Stimulated activated CD8-positive, alpha-beta memory T cell treated with anti-CD3 and anti-CD28 coated beads, Interleukin-2, amount 100 ng/mL, for 48 hours (primary cell): Measurements from ENCODE around the gene SLC26A9.
"Not testable (repeated sequence)": the region's sequence is repeated elsewhere in the genome, so short reads cannot be mapped to it uniquely, and the experiment has no call there.

Experiments used
- DNase-seq, 2 donors: peaks; one replicate each; pipeline ENCODE4 v3.0.0-alpha.2; 2020; ENCODE audit warnings: low read depth in 2 of 2

The SLC26A9 gene

DNA sequence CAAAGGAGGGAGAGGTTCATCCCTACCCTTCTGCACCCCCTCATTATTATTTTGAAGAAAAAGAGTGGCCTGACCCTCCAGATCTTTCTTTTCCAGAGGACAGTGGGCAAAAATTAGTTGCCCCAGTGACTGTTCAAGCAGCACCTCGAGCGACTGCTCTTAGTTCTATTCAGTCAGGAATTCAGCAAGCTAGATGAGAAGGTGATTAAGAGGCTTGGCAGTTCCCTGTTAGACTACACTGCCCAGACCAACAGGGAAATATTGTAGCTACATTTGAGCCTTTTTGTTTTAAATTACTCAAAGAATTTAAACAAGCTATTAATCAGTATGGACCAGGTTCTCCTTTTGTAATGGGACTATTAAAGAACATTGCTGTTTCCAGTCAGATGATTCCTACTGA is 51.8 kb downstream of the SLC26A9 start:
- not testable (repeated sequence) for DNase-seq

DNA sequence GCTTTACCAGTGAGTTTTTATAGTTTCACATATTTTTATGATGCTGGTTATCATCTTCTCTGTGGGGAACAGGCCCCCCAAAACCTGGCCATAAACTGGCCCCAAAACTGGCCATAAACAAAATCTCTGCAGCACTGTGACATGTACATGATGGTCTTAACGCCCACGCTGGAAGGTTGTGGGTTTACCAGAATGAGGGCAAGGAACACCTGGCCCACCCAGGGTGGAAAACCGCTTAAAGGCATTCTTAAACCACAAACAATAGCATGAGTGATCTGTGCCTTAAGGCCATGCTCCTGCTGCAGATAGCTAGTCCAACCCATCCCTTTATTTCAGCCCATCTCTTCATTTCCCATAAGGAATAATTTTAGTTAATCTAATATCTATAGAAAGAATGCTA is 52.6 kb downstream of the SLC26A9 start:
- not testable (repeated sequence) for DNase-seq

DNA sequence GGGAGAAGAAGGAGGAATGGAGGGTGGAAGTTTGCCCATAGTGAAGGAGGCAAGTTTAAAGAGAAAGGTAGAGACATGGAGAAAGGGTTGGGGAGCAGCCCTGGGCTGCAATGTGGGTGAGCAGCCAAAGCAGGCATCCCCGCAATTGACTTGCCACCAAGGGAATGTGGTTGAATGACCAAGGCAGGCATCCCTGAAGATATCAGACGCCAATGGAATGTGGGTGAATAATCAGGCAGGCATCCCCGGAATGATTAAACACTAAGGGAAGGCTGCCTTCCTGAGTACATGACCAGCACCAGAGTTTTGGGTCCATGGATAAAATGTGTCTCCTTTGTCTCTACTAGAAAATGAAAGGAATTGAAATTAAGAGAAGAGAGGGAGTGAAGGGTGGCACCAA is 53.5 kb downstream of the SLC26A9 start:
- not testable (repeated sequence) for DNase-seq

DNA sequence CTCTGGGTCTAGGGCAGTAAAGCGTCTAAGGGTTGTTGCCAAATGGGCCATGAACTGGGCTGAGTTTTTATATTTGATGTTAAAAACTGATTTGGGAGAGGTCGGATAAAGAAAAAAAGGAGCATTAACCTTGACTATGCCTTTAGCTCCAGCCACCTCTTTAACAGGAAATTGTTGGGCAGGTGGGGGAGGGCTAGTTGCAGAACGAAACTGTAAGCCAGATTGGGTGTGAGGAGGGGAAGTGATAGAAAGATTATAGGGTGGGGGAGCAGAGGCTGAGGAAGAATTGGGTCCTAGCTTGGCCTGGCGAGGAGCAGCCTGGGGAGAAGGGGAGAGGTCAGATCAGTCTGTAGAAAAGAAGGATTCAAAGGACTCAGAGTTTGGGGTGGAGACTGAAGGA is 54.2 kb downstream of the SLC26A9 start:
- DNase-seq: not testable (repeated sequence)

DNA sequence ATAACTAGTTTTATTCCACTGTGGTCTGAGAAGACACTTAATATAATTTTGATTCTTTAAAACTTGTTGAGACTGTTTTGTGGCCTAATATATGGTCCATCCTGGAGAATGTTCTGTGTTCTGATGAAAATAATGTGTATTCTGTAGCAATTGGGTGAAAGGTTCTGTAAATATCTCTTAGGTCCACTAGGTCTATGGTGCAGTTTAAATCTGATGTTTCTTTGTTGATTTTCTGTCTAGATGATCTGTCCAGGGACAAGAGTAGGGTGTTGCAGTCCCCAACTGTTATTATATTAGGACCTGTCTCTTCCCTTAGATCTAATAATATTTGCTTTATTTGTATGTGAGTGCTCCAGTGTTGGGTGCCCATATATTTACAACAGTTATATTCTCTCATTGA is 59.5 kb downstream of the SLC26A9 start:
- DNase-seq: no peak

DNA sequence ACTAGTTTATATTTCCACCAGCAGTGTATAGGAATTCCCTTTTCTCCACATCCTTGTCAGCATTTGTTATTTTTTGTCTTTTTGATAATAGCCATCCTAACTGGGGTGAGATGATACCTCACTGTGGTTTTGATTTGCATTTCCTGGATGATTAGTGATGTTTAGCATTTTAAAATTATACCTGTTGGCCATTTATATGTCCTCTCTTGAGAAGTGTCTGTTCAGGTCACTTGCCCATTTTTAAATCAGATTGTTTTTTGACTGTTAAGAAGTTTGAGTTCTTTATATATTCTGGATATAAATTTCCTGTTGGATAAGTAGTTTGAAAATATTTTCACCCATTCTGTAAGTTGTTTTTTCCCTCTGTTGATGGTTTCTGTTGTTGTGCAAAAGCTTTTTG is 62.3 kb downstream of the SLC26A9 start:
- no peak for DNase-seq

DNA sequence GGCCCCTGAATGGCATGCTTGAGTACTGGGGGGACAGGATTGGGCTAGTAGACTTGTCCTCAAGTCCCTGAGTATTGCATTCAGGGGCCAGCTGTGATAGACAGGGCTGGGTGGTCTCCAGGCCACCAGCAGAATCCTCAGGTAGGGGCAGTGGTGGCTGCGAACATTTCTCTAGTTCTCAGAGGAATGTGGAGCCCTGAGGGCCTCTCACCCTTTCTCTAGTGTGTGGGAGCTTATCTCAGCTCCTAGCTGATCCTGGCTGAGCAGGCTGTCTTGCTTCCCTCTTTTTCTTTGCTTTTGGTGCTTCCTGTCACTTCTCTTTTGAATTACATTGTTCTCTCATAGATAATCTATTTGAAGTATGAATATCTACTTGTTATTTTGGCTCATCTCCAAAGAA is 63.3 kb downstream of the SLC26A9 start:
- no peak for DNase-seq

DNA sequence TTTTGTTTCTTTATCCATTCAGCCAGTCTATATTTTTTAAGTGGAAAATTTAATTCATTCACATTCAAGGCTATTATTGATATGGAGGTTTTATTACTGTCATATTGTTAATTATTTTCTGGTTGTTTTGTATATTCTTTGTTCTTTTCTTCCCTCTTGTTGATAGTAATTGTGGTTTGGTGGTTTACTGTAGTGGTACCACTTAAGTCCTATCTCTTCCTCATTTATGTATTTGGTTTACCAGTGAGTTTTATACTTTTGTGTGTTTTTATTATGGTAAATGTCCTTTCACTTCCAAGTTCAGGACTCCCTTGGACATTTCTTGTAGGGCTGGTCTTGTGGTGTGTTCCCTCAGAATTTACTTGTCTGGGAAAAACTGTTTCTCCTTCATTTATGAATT is 65.2 kb downstream of the SLC26A9 start:
- no peak for DNase-seq

DNA sequence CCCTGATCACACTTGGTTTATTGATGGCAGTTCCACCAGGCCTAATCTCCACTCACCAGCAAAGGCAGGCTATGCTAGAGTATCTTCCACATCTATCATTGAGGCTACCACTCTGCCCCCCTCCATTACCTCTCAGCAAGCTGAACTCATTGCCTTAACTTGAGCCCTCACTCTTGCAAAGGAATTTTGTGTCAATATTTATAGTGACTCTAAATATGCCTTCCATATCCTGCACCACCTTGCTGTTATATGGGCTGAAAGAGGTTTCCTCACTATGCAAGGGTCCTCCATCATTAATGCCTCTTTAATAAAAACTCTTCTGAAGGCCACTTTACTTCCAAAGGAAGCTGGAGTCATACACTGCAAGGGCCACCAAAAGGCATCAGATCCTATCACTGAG is 70.1 kb downstream of the SLC26A9 start:
- DNase-seq: not testable (repeated sequence)

DNA sequence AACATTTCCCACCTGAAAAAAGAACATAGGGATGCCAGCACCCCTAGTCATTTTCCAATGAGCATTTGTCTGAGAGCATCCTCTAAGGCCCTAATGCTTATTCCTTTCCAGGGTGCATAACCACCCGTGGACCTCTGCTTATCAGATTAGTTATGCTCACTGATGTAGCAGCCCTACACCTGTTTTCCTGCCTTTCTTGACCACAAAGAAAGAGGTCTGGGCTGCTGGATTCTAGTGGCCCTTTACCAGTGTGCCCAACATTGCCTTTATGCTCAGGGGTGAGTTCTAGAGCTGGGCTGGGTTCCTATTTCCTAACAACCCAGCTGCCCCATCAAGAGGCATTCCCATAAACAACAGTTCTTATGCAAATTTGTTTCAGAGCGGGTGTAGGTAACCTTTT is 73.0 kb downstream of the SLC26A9 start:
- no peak for DNase-seq
